ENCODE data around the gene SUN5. TPM values are rescaled to one million over a fixed set of nuclear protein-coding genes. Genes with fewer than 3 reads are reported as not detected.

The SUN5 gene
- total RNA-seq, 4 donors from 2014 or later: not detected

- no peak overlapping the region for H3K4me3 ChIP-seq
- DNase-seq: no peak
- H3K4me1 ChIP-seq: no peaks in the 10 kb centered on the region
- intact Hi-C loops (cut with DNase I; ENCODE audit: low total_unique reads): no loop called here
- H3K9me3 ChIP-seq: no peaks in the 10 kb centered on the region
- no peaks in the 10 kb centered on the region for H3K36me3 ChIP-seq
- TF ChIP-seq CTCF (IDR thresholded peaks at IDR 0.05) (no peak), POLR2A (IDR thresholded peaks at IDR 0.05) (no peak)
- H3K27ac ChIP-seq: no peak overlapping the region
- H3K27me3 ChIP-seq: no peaks in the 10 kb centered on the region
These were observed 21.4 kb downstream of the SUN5 start for GRCh38 chr20:32982617-32983458.

GRCh38 chr20:32980990-32981389, 23.2 kb downstream of the SUN5 start:
- no peak overlapping the region for H3K4me3 ChIP-seq
- H3K27ac ChIP-seq: no peak overlapping the region
- no peaks in the 10 kb centered on the region for H3K9me3 ChIP-seq
- intact Hi-C loops (cut with DNase I; ENCODE audit: low total_unique reads): no loop called here
- H3K36me3 ChIP-seq: no peaks in the 10 kb centered on the region
- no peaks in the 10 kb centered on the region for H3K4me1 ChIP-seq
- no peak for TF ChIP-seq POLR2A (IDR thresholded peaks at IDR 0.05)
- no peaks in the 10 kb centered on the region for H3K27me3 ChIP-seq
- no peak for DNase-seq

- H3K9me3 ChIP-seq: no peaks in the 10 kb centered on the region
- no peak for TF ChIP-seq CTCF (IDR thresholded peaks at IDR 0.05)
- TF ChIP-seq POLR2A (IDR thresholded peaks at IDR 0.05): no peak
- H3K27ac ChIP-seq: no peak overlapping the region
- no peaks in the 10 kb centered on the region for H3K4me1 ChIP-seq
- DNase-seq: no peak
- intact Hi-C loops (cut with DNase I; ENCODE audit: low total_unique reads): no loop called here
- no peaks in the 10 kb centered on the region for H3K27me3 ChIP-seq
- no peak overlapping the region for H3K4me3 ChIP-seq
- no peaks in the 10 kb centered on the region for H3K36me3 ChIP-seq
These were observed 23.9 kb downstream of the SUN5 start for GRCh38 chr20:32980131-32980941.

GRCh38 chr20:32979201-32979998, 24.8 kb downstream of the SUN5 start:
- H3K4me3 ChIP-seq: no peak overlapping the region
- intact Hi-C loops (cut with DNase I; ENCODE audit: low total_unique reads): no loop called here
- H3K27ac ChIP-seq: no peak overlapping the region
- H3K27me3 ChIP-seq: no peaks in the 10 kb centered on the region
- no peaks in the 10 kb centered on the region for H3K9me3 ChIP-seq
- no peak for DNase-seq
- no peaks in the 10 kb centered on the region for H3K36me3 ChIP-seq
- TF ChIP-seq POLR2A (IDR thresholded peaks at IDR 0.05): no peak
- no peak for TF ChIP-seq CTCF (IDR thresholded peaks at IDR 0.05)
- no peaks in the 10 kb centered on the region for H3K4me1 ChIP-seq

GRCh38 chr20:32978009-32978335, 26.3 kb downstream of the SUN5 start:
- no peaks in the 10 kb centered on the region for H3K4me1 ChIP-seq
- no peaks in the 10 kb centered on the region for H3K9me3 ChIP-seq
- no peaks in the 10 kb centered on the region for H3K36me3 ChIP-seq
- no peaks in the 10 kb centered on the region for H3K27me3 ChIP-seq
- no peak overlapping the region for H3K27ac ChIP-seq
- intact Hi-C loops (cut with DNase I; ENCODE audit: low total_unique reads): no loop called here
- DNase-seq: no peak
- no peak overlapping the region for H3K4me3 ChIP-seq
- TF ChIP-seq CTCF (IDR thresholded peaks at IDR 0.05) (no peak), POLR2A (IDR thresholded peaks at IDR 0.05) (no peak)

Data from uterus (tissue), 4 donors.